Cardiac muscle cell (in vitro differentiated cells and primary cell): ENCODE measurements around the gene LLPH. TPM values are rescaled to one million over a fixed set of nuclear protein-coding genes. Genes with fewer than 3 reads are reported as not detected.

ENCODE experiments used
- DNase-seq, 2 donors: peaks; one replicate each; pipeline versions ENCODE4 v3.0.0 to v3.0.0-alpha.2; 2010 to 2017; ENCODE audit warnings: low read depth in 1 of 2, low spot score in 1 of 2
- H3K27ac ChIP-seq: fragments of 200-600 bp; sonication (generic); 2 replicates; pipeline ENCODE4 v1.5.1; 2016
- H3K27me3 ChIP-seq: fragments of 200-600 bp; sonication (generic); 2 replicates; pipeline ENCODE4 v1.6.0; 2016; ENCODE audit warnings: control low read depth
- H3K36me3 ChIP-seq: fragments of 200-600 bp; sonication (generic); 2 replicates; pipeline ENCODE4 v1.5.1; 2016; ENCODE audit warnings: control low read depth
- H3K4me1 ChIP-seq: fragments of 200-600 bp; sonication (generic); 2 replicates; pipeline ENCODE4 v1.8.1; 2017; ENCODE audit warnings: low read depth, mild to moderate bottlenecking, mixed run types
- H3K4me3 ChIP-seq: fragments of 200-600 bp; sonication (generic); 2 replicates; pipeline ENCODE4 v1.5.1; 2016; ENCODE audit warnings: mild to moderate bottlenecking
- H3K9me3 ChIP-seq: fragments of 200-600 bp; sonication (generic); 2 replicates; pipeline ENCODE4 v1.5.1; 2017; ENCODE audit warnings: low read depth, mild to moderate bottlenecking, control low read depth
- polyA plus RNA-seq: library from polyadenylated mRNA; unstranded; fragments of >200 nt; fragmentation: Nextera tagmentation; extraction: Ambion mirVana; gene quantifications from 2 replicates; pipeline ENCODE4 v1.2.1, GENCODE V29; 2016
- total RNA-seq: library from RNA; depleted of rRNA; stranded (reverse); fragments of >200 nt; gene quantifications from 2 replicates; pipeline ENCODE4 v1.2.3, GENCODE V29; 2016
- TF ChIP-seq, protein P1 (sequence below): IDR thresholded peaks from 2 replicates; pipeline ENCODE4 v1.5.1; 2012; ENCODE audit warnings: low read depth, mild to moderate bottlenecking, low read length

Gene LLPH
- total and polyA plus RNA-seq, 2 experiments from 2014 or later = 3.9 to 41.6 TPM

DNA sequence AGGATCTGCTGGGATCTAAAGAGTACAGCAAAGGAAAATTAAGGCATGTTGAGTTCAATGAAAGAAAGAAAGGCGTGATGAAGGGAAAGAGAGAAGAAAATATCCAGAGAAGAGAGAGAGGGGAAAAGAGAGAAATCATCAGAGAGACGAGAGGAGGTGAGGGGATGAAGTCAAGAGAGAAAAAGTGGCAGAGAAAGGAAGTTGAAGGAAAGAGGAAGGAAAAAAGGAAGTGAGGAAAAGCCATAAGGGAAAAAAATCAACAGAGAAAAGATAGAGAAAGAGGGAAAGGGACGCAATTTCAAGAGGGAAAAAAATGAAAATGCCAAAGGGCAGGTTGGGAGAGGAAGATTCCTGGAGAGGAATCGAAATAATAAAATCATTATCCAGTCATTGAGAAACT, 40.4 kb downstream of the LLPH start:
- no peaks in the 10 kb centered on the region for H3K27me3 ChIP-seq
- no peak overlapping the region for H3K27ac ChIP-seq
- no peaks in the 10 kb centered on the region for H3K36me3 ChIP-seq
- TF ChIP-seq, protein P1, sequence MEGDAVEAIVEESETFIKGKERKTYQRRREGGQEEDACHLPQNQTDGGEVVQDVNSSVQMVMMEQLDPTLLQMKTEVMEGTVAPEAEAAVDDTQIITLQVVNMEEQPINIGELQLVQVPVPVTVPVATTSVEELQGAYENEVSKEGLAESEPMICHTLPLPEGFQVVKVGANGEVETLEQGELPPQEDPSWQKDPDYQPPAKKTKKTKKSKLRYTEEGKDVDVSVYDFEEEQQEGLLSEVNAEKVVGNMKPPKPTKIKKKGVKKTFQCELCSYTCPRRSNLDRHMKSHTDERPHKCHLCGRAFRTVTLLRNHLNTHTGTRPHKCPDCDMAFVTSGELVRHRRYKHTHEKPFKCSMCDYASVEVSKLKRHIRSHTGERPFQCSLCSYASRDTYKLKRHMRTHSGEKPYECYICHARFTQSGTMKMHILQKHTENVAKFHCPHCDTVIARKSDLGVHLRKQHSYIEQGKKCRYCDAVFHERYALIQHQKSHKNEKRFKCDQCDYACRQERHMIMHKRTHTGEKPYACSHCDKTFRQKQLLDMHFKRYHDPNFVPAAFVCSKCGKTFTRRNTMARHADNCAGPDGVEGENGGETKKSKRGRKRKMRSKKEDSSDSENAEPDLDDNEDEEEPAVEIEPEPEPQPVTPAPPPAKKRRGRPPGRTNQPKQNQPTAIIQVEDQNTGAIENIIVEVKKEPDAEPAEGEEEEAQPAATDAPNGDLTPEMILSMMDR = no peak
- no peak overlapping the region for H3K4me3 ChIP-seq
- no peaks in the 10 kb centered on the region for H3K9me3 ChIP-seq
- H3K4me1 ChIP-seq = no peaks in the 10 kb centered on the region
- no peak for DNase-seq

- DNase-seq = peak; percentile 70 to 83
- no peak overlapping the region for H3K4me3 ChIP-seq
- H3K27ac ChIP-seq = no peak overlapping the region
Observed at GRCh38 chr12:66087365-66087943, 43.1 kb downstream of the LLPH start.

DNA sequence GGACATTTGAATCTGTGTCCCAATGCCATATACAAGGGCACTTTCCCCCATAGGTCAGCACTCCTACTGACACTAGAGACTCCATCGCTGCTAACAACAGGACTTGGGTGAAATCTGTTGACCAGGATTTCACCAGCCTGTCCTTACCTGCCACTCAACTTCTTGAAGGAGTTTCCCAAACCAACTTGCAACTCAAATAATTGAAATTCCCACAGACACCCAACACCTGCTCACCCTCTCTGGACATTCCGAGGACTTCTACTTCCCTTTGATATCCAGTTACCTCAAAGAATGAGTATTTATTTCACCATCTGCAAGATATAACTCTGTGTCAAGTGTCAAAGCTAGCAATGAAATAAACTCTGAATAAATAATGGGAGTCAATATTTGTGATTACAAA, 44.6 kb downstream of the LLPH start:
- TF ChIP-seq, protein P1 = no peak
- H3K9me3 ChIP-seq = no peaks in the 10 kb centered on the region
- no peaks in the 10 kb centered on the region for H3K27me3 ChIP-seq
- no peak for DNase-seq
- H3K4me1 ChIP-seq = no peaks in the 10 kb centered on the region
- no peak overlapping the region for H3K27ac ChIP-seq
- no peak overlapping the region for H3K4me3 ChIP-seq
- H3K36me3 ChIP-seq = no peaks in the 10 kb centered on the region

More at GRCh38 chr12:66087365-66087943, 43.1 kb downstream of the LLPH start:
- Histone ChIP-seq H3K36me3 (no peaks in the 10 kb centered on the region), H3K27me3 (no peaks in the 10 kb centered on the region), H3K9me3 (no peaks in the 10 kb centered on the region), H3K4me1 (no peaks in the 10 kb centered on the region)
- TF ChIP-seq, protein P1 = peak; percentile 82

GRCh38 chr12:66085213-66085612, 45.3 kb downstream of the LLPH start:
- Histone ChIP-seq H3K27ac (no peak overlapping the region), H3K36me3 (no peaks in the 10 kb centered on the region), H3K9me3 (no peaks in the 10 kb centered on the region), H3K27me3 (no peaks in the 10 kb centered on the region), H3K4me1 (no peaks in the 10 kb centered on the region), H3K4me3 (no peak overlapping the region)
- TF ChIP-seq, protein P1 = no peak
- no peak for DNase-seq

GRCh38 chr12:66083766-66084165, 46.8 kb downstream of the LLPH start:
- Histone ChIP-seq H3K27me3 (no peaks in the 10 kb centered on the region), H3K9me3 (no peaks in the 10 kb centered on the region), H3K27ac (no peak overlapping the region), H3K36me3 (no peaks in the 10 kb centered on the region), H3K4me3 (no peak overlapping the region), H3K4me1 (no peaks in the 10 kb centered on the region)
- TF ChIP-seq, protein P1 = no peak
- DNase-seq = no peak

DNA sequence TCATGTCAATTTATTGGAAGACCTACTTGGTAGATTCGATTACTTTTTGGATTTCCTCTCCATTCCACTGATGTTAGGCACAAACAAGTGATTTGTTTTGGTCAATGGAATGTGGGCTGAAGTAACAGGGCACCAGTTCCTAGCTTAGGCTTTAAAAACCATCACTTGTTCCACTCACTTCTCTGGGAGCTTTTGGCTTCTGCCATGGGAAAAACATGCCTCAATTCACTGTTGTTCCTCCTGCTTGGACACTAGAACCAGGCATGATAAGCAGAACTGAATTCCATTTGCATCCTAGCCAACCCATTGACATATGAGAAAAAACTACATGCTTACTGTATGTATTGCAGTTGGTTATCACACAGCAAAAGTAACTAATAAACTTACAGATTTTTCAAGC, 47.8 kb downstream of the LLPH start:
- DNase-seq = no peak
- Histone ChIP-seq H3K27ac (no peak overlapping the region), H3K4me1 (no peaks in the 10 kb centered on the region), H3K9me3 (no peaks in the 10 kb centered on the region), H3K36me3 (no peaks in the 10 kb centered on the region), H3K27me3 (no peaks in the 10 kb centered on the region), H3K4me3 (no peak overlapping the region)
- TF ChIP-seq, protein P1 = no peak
